Breast epithelium (tissue), 3 donors: ENCODE results near the gene RNF135.
"Not testable (repeated sequence)": the region's sequence is repeated elsewhere in the genome, so short reads cannot be mapped to it uniquely, and the experiment has no call there.

ENCODE experiments used
- CTCF ChIP-seq, 3 donors: fragments of 450-650 bp; IDR thresholded peaks; one replicate each; pipeline ENCODE4 v1.5.1; 2016 to 2017; ENCODE audit warnings: antibody characterized with exemption in 3 of 3, mild to moderate bottlenecking in 3 of 3, moderate library complexity in 3 of 3
- POLR2A ChIP-seq: fragments of 450-650 bp; IDR thresholded peaks from one replicate; pipeline ENCODE4 v1.6.1; 2016; ENCODE audit warnings: antibody characterized with exemption, mild to moderate bottlenecking, moderate library complexity
- POLR2AphosphoS5 ChIP-seq, 3 donors: sonication (generic); formaldehyde crosslinking; IDR thresholded peaks; one replicate each; pipeline ENCODE4 v1.6.1; 2017; ENCODE audit warnings: antibody characterized with exemption in 3 of 3

- TF ChIP-seq CTCF (IDR thresholded peaks at IDR 0.05); POLR2A; POLR2AphosphoS5 (IDR thresholded peaks at IDR 0.05): not testable (repeated sequence)
Measured at GRCh38 chr17:30979919-30980318, 9.1 kb downstream of the RNF135 start.
